Measurements from ENCODE around the gene NUDT3. TPM values are rescaled to one million over a fixed set of nuclear protein-coding genes. Genes with fewer than 3 reads are reported as not detected.

Gene NUDT3
- total RNA-seq, 1 donor from 2014 or later: 29.1 TPM

DNA sequence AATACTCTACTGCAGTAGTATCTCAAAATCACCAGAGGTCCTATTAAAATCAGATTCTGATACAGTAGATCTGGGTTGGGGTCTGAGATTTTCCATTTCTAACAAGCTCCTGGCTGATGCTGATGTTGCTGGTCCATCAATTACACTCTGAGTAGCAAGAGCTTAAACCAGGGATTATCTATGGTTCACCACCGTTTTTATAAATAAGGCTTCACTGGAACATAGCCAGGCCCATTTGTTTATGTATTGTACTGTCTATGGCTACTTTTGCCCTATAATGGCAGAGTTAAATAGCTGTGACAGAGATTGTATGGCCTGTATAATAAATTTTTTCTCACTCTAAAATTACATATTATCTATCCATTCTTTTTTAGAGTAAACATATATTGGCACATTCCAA is 53.0 kb downstream of the NUDT3 start:
- ATAC-seq (no peak), DNase-seq (no peak)
- no peak overlapping the region for H3K27ac ChIP-seq
- peaks cover under 1% of the 10 kb centered on the region for H3K36me3 ChIP-seq
- H3K4me1 ChIP-seq: peaks cover 58% of the 10 kb centered on the region
- intact Hi-C loops (cut with DNase I): no loop called here
- H3K9me3 ChIP-seq: no peaks in the 10 kb centered on the region
- no peaks in the 10 kb centered on the region for H3K27me3 ChIP-seq (ENCODE audit: low read depth)
- H3K4me3 ChIP-seq: no peak overlapping the region
- TF ChIP-seq, protein P1, sequence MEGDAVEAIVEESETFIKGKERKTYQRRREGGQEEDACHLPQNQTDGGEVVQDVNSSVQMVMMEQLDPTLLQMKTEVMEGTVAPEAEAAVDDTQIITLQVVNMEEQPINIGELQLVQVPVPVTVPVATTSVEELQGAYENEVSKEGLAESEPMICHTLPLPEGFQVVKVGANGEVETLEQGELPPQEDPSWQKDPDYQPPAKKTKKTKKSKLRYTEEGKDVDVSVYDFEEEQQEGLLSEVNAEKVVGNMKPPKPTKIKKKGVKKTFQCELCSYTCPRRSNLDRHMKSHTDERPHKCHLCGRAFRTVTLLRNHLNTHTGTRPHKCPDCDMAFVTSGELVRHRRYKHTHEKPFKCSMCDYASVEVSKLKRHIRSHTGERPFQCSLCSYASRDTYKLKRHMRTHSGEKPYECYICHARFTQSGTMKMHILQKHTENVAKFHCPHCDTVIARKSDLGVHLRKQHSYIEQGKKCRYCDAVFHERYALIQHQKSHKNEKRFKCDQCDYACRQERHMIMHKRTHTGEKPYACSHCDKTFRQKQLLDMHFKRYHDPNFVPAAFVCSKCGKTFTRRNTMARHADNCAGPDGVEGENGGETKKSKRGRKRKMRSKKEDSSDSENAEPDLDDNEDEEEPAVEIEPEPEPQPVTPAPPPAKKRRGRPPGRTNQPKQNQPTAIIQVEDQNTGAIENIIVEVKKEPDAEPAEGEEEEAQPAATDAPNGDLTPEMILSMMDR (IDR thresholded peaks at IDR 0.05): no peak

DNA sequence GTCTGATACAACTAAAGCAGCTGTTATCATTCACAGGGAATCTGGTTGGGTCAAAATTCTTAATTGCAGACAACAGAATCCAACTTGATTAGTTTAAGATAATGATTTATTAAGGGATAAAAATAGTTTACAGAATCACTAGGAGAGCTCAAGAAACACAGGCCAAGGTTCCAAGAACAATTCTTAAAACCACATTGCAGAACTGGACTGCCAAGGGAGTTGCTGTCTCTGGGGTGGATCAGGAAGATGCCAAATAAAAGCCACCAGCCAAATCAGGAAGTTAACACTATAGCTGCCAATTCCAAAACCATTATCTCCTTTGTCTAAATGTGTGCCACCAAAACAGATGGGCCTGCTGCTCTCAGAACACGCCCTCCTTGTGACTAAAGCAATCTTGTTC is 53.7 kb downstream of the NUDT3 start:
- H3K27ac ChIP-seq: no peak overlapping the region
- TF ChIP-seq, protein P1 (IDR thresholded peaks at IDR 0.05): no peak
- intact Hi-C loops (cut with DNase I): no loop called here

DNA sequence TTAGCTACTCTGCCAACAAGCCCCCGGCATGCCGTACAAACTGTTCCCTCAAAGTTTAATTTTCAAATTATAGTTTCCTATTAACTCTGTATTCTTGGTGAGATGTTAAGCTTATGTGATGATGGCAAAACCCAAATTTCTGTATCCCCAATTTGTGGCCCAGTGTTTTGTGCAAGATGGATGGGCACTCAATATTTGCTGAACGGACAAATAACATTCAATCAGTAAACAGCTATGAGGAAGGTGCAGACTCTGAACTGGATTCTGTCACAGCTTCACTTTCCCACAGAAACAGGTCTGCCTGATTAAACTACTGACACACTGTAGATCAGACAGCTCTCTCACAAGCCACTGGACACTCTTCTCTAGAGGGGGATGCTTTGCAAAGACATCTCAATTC is 54.1 kb downstream of the NUDT3 start:
- Histone ChIP-seq H3K27me3 (ENCODE audit: low read depth) (no peaks in the 10 kb centered on the region), H3K9me3 (no peaks in the 10 kb centered on the region), H3K36me3 (peaks cover 8% of the 10 kb centered on the region), H3K4me3 (no peak overlapping the region), H3K27ac (no peak overlapping the region), H3K4me1 (peaks cover 50% of the 10 kb centered on the region)
- no peak for DNase-seq
- TF ChIP-seq, protein P1 (IDR thresholded peaks at IDR 0.05): no peak
- intact Hi-C loops (cut with DNase I): no loop called here
- ATAC-seq: no peak

More for the DNA sequence above, 53.7 kb downstream of the NUDT3 start:
- no peak for DNase-seq
- Histone ChIP-seq H3K4me3 (no peak overlapping the region), H3K9me3 (no peaks in the 10 kb centered on the region), H3K27me3 (ENCODE audit: low read depth) (no peaks in the 10 kb centered on the region), H3K4me1 (peaks cover 54% of the 10 kb centered on the region), H3K36me3 (peaks cover 7% of the 10 kb centered on the region)
- ATAC-seq: no peak

DNA sequence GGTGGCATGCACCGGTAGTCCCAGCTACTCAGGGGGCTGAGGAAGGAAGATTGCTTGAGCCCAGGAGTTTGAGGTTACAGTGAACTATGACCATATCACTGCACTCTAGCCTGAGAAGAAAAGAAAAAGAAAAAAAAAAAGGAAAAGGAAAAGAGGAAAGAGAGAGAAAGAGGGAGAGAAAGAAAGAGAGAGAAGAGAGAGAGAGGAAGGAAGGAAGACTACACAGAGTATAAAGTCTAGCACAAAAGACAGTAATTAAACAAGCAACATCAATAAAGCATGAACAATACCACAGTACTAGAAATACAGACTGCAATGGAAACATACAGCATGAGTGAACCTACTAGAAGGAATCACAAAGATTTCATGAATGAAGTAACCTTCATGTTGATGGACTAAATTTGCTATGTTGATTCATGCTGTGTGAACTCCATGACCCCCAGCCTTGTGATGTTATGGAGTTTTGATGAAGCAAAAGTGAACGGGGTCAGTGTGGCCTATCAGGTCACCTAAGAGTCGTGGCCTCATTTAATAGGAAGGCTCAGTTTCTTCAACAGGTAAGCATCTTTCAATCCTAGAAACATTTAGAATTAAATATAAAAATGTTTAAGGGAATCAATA is 57.6 kb downstream of the NUDT3 start:
- Histone ChIP-seq H3K36me3 (peaks cover 8% of the 10 kb centered on the region), H3K4me3 (no peak overlapping the region), H3K27me3 (ENCODE audit: low read depth) (no peaks in the 10 kb centered on the region), H3K4me1 (peaks cover 37% of the 10 kb centered on the region), H3K27ac (no peak overlapping the region), H3K9me3 (no peaks in the 10 kb centered on the region)
- TF ChIP-seq, protein P1 (IDR thresholded peaks at IDR 0.05): no peak
- intact Hi-C loops (cut with DNase I): no loop called here
- ATAC-seq: no peak
- DNase-seq: no peak

DNA sequence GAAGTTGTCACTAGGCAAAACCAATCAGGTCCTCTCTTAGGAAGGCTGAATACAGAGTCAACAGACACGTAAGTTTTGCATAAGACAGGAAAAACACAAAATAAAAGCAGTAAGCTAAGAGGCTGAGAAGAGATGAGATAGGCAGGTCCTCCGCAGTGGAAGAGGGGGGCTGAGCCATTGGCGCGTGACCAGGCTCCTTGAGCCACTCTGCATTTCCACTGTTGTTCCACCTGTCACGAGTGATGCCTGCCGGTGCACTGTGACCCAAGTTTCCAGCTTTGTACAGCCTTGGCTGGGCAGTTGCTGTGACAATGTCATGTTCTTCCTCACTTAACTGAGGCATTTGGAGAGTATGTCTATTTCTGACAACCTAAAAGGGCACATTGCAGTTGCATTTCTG is 58.6 kb downstream of the NUDT3 start:
- Histone ChIP-seq H3K4me3 (no peak overlapping the region), H3K9me3 (no peaks in the 10 kb centered on the region), H3K4me1 (peaks cover 29% of the 10 kb centered on the region), H3K27ac (no peak overlapping the region), H3K27me3 (ENCODE audit: low read depth) (no peaks in the 10 kb centered on the region), H3K36me3 (peaks cover 8% of the 10 kb centered on the region)
- no peak for DNase-seq
- ATAC-seq: no peak
- intact Hi-C loops (cut with DNase I): no loop called here
- TF ChIP-seq, protein P1 (IDR thresholded peaks at IDR 0.05): no peak

Measured in lower lobe of right lung (tissue), 2 donors.